Measurements from ENCODE around the gene KAZALD1.

DNA sequence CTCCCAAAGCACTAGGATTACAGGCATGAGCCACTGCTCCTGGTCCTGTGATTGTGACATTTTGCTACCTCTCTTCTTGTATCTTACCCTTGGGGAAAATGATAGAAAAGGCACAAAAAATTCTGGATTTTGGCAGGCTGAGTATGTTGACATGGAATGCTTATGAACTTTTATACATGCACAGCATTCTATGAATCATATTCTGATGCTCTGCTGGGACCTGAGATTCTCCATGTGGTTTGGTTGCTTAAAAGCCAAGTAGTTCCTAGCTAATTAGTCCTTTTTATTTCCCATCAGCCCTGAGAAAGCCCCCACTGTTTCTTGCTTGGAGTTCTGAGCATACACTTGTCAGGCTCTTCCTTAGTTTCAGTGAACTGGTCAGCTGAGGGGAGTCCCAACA, 8.3 kb upstream of the KAZALD1 start:
- TF ChIP-seq CTCF (IDR thresholded peaks at IDR 0.05; ENCODE audit: low read length) (no peak), EZH2 (IDR thresholded peaks at IDR 0.05; ENCODE audit: borderline replicate concordance, low read length) (no peak)

Measured in OCI-LY1 (cell line).